Osteocyte (in vitro differentiated cells): ENCODE measurements around the gene SEMA6D. TPM values are rescaled to one million over a fixed set of nuclear protein-coding genes. Genes with fewer than 3 reads are reported as not detected.

Experiments used
- DNase-seq: peaks from one replicate; pipeline ENCODE4 v3.0.0; 2021; ENCODE audit warnings: mixed read lengths; ENCODE audit not compliant: unreplicated experiment; ENCODE audit errors: extremely low spot score
- H3K27ac Mint-ChIP-seq: one replicate; pipeline ENCODE4 v1.8.0; 2021; ENCODE audit warnings: mild to moderate bottlenecking, mixed read lengths; ENCODE audit not compliant: unreplicated experiment
- H3K27me3 Mint-ChIP-seq: one replicate; pipeline ENCODE4 v1.8.0; 2021; ENCODE audit warnings: mixed read lengths; ENCODE audit not compliant: unreplicated experiment
- H3K36me3 Mint-ChIP-seq: one replicate; pipeline ENCODE4 v1.8.0; 2021; ENCODE audit warnings: mixed read lengths; ENCODE audit not compliant: unreplicated experiment
- H3K4me1 Mint-ChIP-seq: one replicate; pipeline ENCODE4 v1.8.0; 2021; ENCODE audit warnings: mixed read lengths; ENCODE audit not compliant: unreplicated experiment
- H3K4me3 Mint-ChIP-seq: one replicate; pipeline ENCODE4 v1.8.0; 2021; ENCODE audit warnings: mild to moderate bottlenecking, moderate library complexity, mixed read lengths; ENCODE audit not compliant: unreplicated experiment
- H3K9me3 Mint-ChIP-seq: one replicate; pipeline ENCODE4 v1.8.0; 2021; ENCODE audit warnings: mixed read lengths; ENCODE audit not compliant: unreplicated experiment
- CTCF ChIP-seq: fragments of 200-600 bp; sonication (generic); IDR thresholded peaks from 2 replicates; pipeline ENCODE4 v1.5.0; 2021; ENCODE audit warnings: antibody characterized with exemption, mild to moderate bottlenecking, moderate library complexity
- total RNA-seq: library from RNA; stranded (reverse); gene quantifications from 2 replicates; pipeline ENCODE4 v1.2.1, GENCODE V29; 2021

Gene SEMA6D
- total RNA-seq, 1 donor from 2014 or later, result 11.9 TPM

- TF ChIP-seq CTCF, result no peak
- Mint-ChIP-seq H3K27me3 (peaks cover 2% of the 10 kb centered on the region), H3K4me1 (peaks cover 1% of the 10 kb centered on the region), H3K36me3 (peaks cover 7% of the 10 kb centered on the region), H3K4me3 (no peak overlapping the region), H3K27ac (no peak overlapping the region), H3K9me3 (no peaks in the 10 kb centered on the region)
- DNase-seq, result no peak
Observed at GRCh38 chr15:47741082-47741481, 23.8 kb downstream of the SEMA6D start.

GRCh38 chr15:47741907-47742306, 24.6 kb downstream of the SEMA6D start:
- no peak for TF ChIP-seq CTCF
- Mint-ChIP-seq H3K4me1 (peaks cover 1% of the 10 kb centered on the region), H3K27ac (no peak overlapping the region), H3K4me3 (no peak overlapping the region), H3K36me3 (peaks cover 7% of the 10 kb centered on the region), H3K27me3 (peaks cover 2% of the 10 kb centered on the region), H3K9me3 (no peaks in the 10 kb centered on the region)
- DNase-seq, result no peak

GRCh38 chr15:47742334-47742733, 25.0 kb downstream of the SEMA6D start:
- no peak for TF ChIP-seq CTCF
- no peak for DNase-seq
- no peak overlapping the region for H3K27ac Mint-ChIP-seq
- H3K4me1 Mint-ChIP-seq, result peaks cover 1% of the 10 kb centered on the region
- no peaks in the 10 kb centered on the region for H3K9me3 Mint-ChIP-seq
- peaks cover 2% of the 10 kb centered on the region for H3K27me3 Mint-ChIP-seq
- H3K4me3 Mint-ChIP-seq, result no peak overlapping the region
- H3K36me3 Mint-ChIP-seq, result peaks cover 7% of the 10 kb centered on the region

- peaks cover 2% of the 10 kb centered on the region for H3K27me3 Mint-ChIP-seq
- H3K36me3 Mint-ChIP-seq, result peaks cover 7% of the 10 kb centered on the region
- no peak for DNase-seq
- H3K4me1 Mint-ChIP-seq, result peaks cover 1% of the 10 kb centered on the region
- H3K27ac Mint-ChIP-seq, result no peak overlapping the region
- TF ChIP-seq CTCF, result no peak
- no peak overlapping the region for H3K4me3 Mint-ChIP-seq
- H3K9me3 Mint-ChIP-seq, result no peaks in the 10 kb centered on the region
Observed at GRCh38 chr15:47742742-47743141, 25.4 kb downstream of the SEMA6D start.

GRCh38 chr15:47743385-47743784, 26.1 kb downstream of the SEMA6D start:
- H3K4me1 Mint-ChIP-seq, result no peaks in the 10 kb centered on the region
- no peak overlapping the region for H3K27ac Mint-ChIP-seq
- no peaks in the 10 kb centered on the region for H3K27me3 Mint-ChIP-seq
- peaks cover 4% of the 10 kb centered on the region for H3K36me3 Mint-ChIP-seq
- no peak for DNase-seq
- no peak for TF ChIP-seq CTCF
- H3K4me3 Mint-ChIP-seq, result no peak overlapping the region
- no peaks in the 10 kb centered on the region for H3K9me3 Mint-ChIP-seq
